AG08395 (cell line): ENCODE results near the gene CATSPERB.
A peak's percentile ranks its signal among the peaks of the same experiment; 100 is the strongest.
"Not testable (repeated sequence)": the region's sequence is repeated elsewhere in the genome, so short reads cannot be mapped to it uniquely, and the experiment has no call there.

Experiments used
- DNase-seq: peaks from one replicate; pipeline ENCODE4 v3.0.0; 2012; ENCODE audit warnings: mixed read lengths, low spot score

Gene CATSPERB, protein sequence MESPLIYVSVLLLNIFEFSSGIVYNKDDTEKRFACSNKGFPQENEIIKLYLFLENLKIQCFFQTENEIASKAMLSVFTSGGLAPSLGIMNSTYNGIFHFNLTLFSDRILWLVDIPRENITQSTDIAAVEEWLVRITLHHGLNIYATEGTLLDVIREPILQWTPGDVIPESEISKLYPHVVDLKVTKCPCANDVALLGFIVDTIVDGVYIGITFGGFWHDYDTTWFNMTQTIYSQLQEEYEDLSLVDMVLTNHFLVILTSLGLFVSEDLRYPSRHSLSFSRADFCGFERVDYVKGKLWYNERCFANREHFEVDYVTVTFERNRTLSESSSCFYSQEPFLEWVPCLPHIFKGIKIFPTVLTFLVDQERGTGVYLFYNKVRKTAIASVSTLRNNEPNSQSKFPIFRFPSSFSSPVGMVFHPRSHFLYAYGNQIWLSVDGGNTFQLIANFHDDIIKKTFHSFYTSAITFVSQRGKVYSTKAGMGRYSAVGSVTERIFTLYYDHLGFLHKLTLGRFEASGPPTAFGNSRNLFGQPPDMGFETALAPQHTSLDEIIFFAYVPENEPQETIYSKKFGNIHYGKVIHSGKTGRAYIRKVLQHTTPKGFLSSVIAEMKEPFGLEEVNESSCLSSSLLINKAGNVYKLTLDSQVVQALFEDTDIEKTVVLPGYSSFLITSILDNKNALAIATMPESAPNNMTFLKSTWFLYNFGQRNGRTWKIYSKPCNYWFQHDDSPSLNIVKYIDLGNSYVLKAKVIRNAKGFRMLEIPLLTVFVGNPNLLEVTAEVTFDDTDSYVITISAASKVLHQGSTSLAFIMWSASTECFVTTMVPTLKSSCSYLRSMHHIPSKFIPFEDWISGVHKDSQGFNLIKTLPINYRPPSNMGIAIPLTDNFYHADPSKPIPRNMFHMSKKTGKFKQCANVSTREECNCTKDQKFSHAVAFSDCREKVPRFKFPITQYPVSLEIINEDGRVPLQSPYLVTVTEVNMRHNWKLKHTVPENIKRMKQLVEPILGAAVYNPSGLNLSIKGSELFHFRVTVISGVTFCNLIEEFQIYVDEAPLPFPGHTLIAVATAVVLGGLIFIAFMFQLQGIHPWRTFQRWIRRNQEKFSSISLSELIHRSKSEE

DNA sequence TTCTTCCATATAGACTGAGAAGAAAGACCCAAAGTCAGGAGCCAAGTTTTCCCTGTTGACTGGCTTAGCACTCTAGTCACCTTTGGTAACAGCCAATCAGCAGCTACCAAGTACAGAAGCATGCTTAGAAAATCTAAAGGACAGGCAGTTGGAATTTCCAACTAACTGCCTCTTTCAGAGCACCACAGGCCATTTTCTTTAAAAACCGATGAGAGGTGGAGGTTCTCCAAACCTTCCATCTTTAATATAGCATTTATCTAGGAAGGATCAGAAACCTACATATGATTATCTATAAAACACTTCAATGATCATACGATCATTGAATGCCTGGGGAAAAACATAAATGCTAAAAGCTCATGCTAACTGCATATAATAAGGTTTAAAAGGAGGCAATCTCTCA lies at the start of gene CATSPERB:
Gene CATSPERB, minus strand, starts transcription at position 101 of the 400 bp plus-strand sequence. CDS start 2,607 bp downstream, outside the sequence.
- no peak for DNase-seq

DNA sequence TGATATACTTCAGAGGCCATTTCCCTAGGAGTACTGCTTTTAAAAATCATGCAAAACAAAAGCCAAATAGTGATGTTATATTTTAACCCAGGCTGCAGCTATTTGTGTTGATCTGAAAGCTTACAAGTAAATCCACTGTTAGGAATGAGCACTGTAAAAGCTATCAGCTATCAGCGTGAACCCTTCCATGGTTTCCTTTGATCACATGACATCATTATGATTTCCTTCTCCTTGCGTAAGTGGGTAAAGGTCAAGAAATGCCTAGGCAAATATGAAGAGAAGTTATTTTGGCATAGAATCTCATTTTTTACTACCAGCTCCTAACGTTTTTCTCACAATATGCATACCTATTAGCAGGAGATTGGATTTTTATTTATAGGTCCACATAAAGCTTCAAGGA lies 48.6 kb upstream of the CATSPERB start:
- no peak for DNase-seq

DNA sequence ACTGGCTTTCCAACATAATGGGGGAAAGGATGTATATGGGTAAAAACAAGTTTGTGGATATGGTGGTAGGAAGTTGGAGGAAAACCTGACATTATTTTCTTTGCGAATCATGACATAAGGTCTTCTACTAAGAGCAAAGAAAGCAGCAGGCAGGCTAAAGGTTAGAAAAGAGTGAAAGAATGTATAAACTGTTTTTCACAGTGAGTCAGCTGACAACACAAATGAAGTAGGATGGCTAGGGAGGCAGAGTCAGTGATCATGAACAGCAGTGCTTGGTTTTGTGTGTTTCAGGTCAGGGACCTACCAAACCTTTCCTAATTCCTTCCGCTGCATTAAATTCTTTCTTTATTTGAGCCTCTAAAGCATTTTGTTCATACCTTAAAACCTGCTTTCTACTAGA lies 46.3 kb upstream of the CATSPERB start:
- no peak for DNase-seq

GRCh38 chr14:91774140-91775096 lies 42.5 kb upstream of the CATSPERB start:
- no peak for DNase-seq

DNA sequence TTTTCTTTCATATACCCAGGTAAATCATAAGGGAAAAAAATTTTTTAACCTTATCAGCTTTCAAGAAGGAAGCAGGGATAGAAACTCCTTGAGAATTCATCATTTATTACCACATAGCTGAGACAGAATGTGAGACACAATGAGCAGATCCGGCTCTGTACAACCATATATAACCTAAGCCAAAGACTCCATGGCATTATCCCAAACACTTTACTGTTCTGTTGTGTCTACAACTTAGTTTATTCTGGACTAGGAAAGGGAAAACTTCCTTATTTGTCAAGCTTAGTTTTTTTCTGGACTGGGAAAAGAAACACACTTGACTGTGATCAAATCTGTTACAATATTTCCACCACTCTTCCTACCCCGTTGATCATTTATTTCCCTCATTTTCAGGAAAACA lies 38.3 kb upstream of the CATSPERB start:
- DNase-seq: no peak

DNA sequence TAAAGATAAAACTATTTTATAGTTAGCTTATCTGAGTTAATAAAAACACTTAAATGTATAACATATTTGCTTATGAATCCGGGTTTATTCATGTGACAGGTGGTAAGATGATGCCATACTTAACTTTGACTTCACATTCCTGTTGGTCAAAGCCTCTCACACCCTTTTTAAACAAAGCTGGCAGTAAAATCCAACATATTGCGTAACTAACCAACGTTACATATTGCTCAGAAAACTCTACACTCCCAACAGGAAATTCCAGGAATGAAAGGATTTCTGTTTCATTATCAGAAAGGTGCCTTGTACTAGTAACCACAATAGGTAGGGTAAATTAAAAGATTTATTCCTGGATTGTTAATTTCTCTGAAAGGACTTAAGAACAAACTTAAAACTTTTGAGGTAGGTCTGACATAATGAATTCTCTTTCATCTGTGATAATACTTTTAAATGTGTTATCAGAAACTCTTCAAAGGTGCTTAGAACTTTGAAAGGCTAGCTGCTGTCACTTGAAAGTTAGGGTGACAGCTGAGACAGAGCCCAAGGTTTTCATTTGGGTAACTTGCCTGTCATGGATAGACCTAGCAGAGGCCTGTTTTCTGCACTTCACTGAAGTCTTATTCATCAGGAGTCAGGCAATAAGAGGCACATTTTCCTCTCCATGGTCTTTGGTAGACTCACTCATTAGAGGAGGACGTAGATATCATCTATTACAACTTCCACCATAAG lies 23.8 kb upstream of the CATSPERB start:
- DNase-seq: no peak

DNA sequence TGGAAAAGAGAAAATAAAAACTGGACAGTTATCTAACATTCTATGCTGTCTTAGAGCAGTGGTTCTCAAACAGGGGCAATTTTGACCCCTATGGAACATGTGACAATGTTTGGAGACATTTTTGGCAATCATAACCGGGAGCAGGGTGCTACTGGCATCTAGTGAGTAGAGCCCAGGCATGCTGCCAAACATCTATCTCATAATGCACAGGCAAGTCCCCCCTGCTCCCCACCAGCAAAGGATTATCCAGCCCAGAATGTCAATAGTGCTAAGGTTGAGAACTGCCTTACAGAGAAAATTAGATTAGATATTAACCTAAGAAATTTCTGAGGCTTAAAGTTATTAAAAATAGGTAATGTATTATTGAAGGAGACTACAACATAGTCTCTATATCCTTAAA lies 22.9 kb upstream of the CATSPERB start:
- no peak for DNase-seq

DNA sequence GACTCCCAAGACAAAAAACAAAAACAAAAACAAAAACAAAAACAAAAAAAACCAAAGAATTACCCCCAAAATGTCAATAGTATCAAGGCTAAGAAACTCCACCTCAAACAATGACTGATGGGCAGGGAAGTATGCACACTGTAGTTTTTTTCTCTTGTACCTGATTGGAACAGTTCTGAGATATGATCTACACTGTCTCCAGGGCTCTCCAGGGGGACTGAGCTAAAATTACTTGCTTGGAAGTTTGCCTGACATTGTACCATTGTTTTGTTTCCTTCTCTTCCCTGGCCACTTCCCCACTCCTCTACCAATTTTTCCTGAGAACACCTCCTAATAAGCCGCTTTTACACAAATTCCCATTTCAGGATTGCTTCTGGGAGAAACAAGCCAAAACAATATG lies 22.3 kb upstream of the CATSPERB start:
- DNase-seq: no peak

GRCh38 chr14:91753501-91754128 lies 21.7 kb upstream of the CATSPERB start:
- DNase-seq: peak; percentile 39

GRCh38 chr14:91752961-91753360 lies 21.1 kb upstream of the CATSPERB start:
- no peak for DNase-seq

- DNase-seq: no peak
These were observed 19.8 kb upstream of the CATSPERB start for GRCh38 chr14:91751719-91752118.

- DNase-seq: no peak
These were observed 18.8 kb upstream of the CATSPERB start for GRCh38 chr14:91750634-91751198.

GRCh38 chr14:91749868-91750267 lies 18.0 kb upstream of the CATSPERB start:
- DNase-seq: no peak

DNA sequence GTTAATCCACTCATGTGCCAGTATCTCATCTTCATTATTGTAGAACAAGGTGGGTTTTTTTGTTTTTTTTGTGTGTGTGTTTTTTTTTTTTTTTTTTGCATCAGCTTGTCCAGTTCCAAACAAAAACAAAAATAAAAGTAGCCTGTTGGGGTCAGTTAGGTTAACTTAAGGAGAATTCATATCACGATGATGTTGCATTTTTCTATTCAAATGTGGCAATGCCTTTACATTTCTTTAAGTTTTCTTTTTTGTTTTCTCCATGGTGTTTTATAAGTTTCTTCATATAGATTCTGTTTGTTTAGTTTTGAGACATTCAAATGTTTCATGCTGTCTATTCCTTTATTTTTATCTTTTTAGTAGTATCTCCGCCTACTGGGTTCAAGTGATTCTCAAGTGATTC lies 16.2 kb upstream of the CATSPERB start:
- no peak for DNase-seq

GRCh38 chr14:91745344-91745743 lies 13.5 kb upstream of the CATSPERB start:
- DNase-seq: no peak

DNA sequence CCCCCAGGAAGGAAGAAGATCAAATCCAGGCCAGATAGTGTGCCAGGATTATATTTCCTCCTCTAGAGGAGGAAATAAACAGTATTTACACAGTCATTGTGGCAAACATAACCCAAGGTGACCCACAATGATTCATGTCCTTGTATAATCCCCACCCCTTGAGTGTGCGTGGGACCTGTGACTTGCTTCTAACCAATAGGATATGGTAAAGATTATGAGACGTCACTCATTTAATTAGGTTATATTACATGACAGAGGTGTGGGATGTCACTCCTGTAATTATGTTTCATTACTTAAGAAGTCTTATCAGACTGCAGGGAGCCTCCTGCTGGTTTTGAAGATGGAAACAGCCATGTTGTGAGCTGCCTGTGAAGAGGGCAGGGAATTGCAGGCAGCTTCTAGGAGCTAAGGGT lies 12.2 kb upstream of the CATSPERB start:
- DNase-seq: no peak

- no peak for DNase-seq
These were observed 11.4 kb upstream of the CATSPERB start for GRCh38 chr14:91743305-91743653.

DNA sequence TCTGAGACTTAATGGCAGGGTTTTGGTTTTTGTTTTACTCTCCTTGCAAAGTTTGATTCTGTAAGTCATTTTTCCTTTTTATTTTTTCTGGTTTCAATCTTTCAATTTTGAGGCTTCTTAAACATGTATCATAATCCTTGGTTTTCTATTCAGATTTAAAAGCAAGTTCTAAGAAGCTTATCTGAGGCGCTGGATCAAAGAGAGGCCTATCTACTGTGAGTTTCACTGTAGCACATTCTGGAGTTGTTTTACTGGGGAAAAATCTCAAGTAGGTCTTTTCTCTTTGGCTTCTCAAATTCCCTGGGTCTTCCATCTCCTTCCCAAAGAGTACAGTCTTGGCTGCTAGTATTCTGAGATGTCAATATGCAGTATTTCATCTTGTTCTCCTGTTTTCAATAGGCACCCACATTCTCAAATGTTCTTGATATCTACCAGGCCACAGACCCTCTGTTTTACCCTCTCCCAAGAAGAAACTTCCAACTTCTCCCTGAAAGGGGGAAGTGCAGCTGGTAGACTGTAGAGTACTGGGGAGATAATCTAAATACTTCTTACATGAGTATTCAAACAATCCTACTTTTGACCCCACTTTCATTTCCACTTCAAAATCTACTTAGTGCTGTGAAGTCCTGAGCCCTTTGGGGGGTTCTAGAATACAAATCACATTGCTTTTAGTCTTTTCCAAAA lies 10.9 kb upstream of the CATSPERB start:
- DNase-seq: no peak

- not testable (repeated sequence) for DNase-seq
These were observed 8.0 kb upstream of the CATSPERB start for GRCh38 chr14:91739867-91740266.
